DMS 273 (cell line): Measurements from ENCODE around the gene FAM83C.
"Not testable (repeated sequence)": the region's sequence is repeated elsewhere in the genome, so short reads cannot be mapped to it uniquely, and the experiment has no call there.

Source experiments
- DNase-seq: peaks from one replicate; lab custom pipeline; 2025; ENCODE audit not compliant: unreplicated experiment; lab: John Stamatoyannopoulos, UW

The FAM83C gene

GRCh38 chr20:35319192-35319870 lies 27.1 kb upstream of the FAM83C start:
- DNase-seq = peak; percentile 67

GRCh38 chr20:35318502-35319157 lies 26.4 kb upstream of the FAM83C start:
- peak; percentile 50 for DNase-seq

- no peak for DNase-seq
These were observed 25.4 kb upstream of the FAM83C start for GRCh38 chr20:35317416-35318210.

GRCh38 chr20:35316086-35316485 lies 23.9 kb upstream of the FAM83C start:
- no peak for DNase-seq

- DNase-seq = not testable (repeated sequence)
These were observed 23.4 kb upstream of the FAM83C start for GRCh38 chr20:35315632-35316020.

- no peak for DNase-seq
These were observed 22.8 kb upstream of the FAM83C start for GRCh38 chr20:35314816-35315631.

- no peak for DNase-seq
These were observed 20.1 kb upstream of the FAM83C start for GRCh38 chr20:35312318-35312717.

- no peak for DNase-seq
These were observed 19.6 kb upstream of the FAM83C start for GRCh38 chr20:35311822-35312221.

- no peak for DNase-seq
These were observed 19.2 kb upstream of the FAM83C start for GRCh38 chr20:35311409-35311808.

- peak; percentile 90 for DNase-seq
These were observed 15.7 kb upstream of the FAM83C start for GRCh38 chr20:35307666-35308653.

GRCh38 chr20:35306931-35307517 lies 14.8 kb upstream of the FAM83C start:
- peak; percentile 87 for DNase-seq

- DNase-seq = peak; percentile 53
These were observed 13.7 kb upstream of the FAM83C start for GRCh38 chr20:35305682-35306556.

- DNase-seq = no peak
These were observed 12.7 kb upstream of the FAM83C start for GRCh38 chr20:35304956-35305355.

- peak; percentile 93 for DNase-seq
These were observed 11.7 kb upstream of the FAM83C start for GRCh38 chr20:35303735-35304491.

- DNase-seq = no peak
These were observed 11.1 kb upstream of the FAM83C start for GRCh38 chr20:35303382-35303734.

- DNase-seq = no peak
These were observed 10.5 kb upstream of the FAM83C start for GRCh38 chr20:35302421-35303335.

- DNase-seq = no peak
These were observed 9.2 kb upstream of the FAM83C start for GRCh38 chr20:35301426-35301825.
